Loucy (cell line): ENCODE results near the gene PID1.

ENCODE experiments used
- EZH2phosphoT487 ChIP-seq: fragments of 200-600 bp; IDR thresholded peaks from 2 replicates; pipeline ENCODE4 v1.6.1; 2018; ENCODE audit warnings: antibody characterized with exemption, mild to moderate bottlenecking, moderate library complexity, borderline replicate concordance
- TF ChIP-seq, protein P1 (sequence below): fragments of 200-600 bp; sonication (generic); conservative IDR thresholded peaks from 2 replicates; pipeline ENCODE4 v1.5.1; 2014; ENCODE audit warnings: mild to moderate bottlenecking, antibody characterized with exemption, low read length

DNA sequence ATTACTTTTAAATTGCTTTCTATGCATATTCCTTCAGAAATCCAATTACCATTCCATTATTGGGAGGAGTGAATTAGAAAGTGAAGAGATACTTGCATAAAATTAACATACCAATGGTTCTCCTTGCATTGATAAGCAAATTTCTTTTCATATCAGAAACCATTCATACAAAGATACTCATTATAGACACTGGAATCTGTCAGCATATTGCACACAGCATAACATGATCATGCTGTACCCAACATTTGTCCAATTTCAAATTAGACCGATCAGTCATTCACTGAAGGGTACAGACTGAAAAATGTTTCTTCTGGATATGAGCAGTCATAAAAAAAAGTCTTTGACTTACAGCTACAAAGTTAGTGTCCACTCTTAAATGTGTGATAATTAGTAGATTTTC, 175.6 kb downstream of the PID1 start:
- TF ChIP-seq, protein P1, sequence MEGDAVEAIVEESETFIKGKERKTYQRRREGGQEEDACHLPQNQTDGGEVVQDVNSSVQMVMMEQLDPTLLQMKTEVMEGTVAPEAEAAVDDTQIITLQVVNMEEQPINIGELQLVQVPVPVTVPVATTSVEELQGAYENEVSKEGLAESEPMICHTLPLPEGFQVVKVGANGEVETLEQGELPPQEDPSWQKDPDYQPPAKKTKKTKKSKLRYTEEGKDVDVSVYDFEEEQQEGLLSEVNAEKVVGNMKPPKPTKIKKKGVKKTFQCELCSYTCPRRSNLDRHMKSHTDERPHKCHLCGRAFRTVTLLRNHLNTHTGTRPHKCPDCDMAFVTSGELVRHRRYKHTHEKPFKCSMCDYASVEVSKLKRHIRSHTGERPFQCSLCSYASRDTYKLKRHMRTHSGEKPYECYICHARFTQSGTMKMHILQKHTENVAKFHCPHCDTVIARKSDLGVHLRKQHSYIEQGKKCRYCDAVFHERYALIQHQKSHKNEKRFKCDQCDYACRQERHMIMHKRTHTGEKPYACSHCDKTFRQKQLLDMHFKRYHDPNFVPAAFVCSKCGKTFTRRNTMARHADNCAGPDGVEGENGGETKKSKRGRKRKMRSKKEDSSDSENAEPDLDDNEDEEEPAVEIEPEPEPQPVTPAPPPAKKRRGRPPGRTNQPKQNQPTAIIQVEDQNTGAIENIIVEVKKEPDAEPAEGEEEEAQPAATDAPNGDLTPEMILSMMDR: no peak
- TF ChIP-seq EZH2phosphoT487: no peak
